Testis (tissue), 3 donors: ENCODE results near the gene TIGIT. TPM values are rescaled to one million over a fixed set of nuclear protein-coding genes. Genes with fewer than 3 reads are reported as not detected.

Experiments
- DNase-seq: peaks from one replicate; pipeline ENCODE4 v3.0.0-alpha.2; 2019
- H3K27ac ChIP-seq, 2 donors: fragments of 200-600 bp; sonication (generic); one replicate each; pipeline ENCODE4 v1.5.1; 2019
- H3K27me3 ChIP-seq: fragments of 200-600 bp; sonication (generic); one replicate; pipeline ENCODE4 v1.5.1; 2019
- H3K36me3 ChIP-seq: fragments of 200-600 bp; sonication (generic); one replicate; pipeline ENCODE4 v1.5.1; 2017; ENCODE audit warnings: low read depth; ENCODE audit errors: missing control alignments
- H3K4me1 ChIP-seq: fragments of 200-600 bp; sonication (generic); one replicate; pipeline ENCODE4 v1.5.1; 2019
- H3K4me3 ChIP-seq, 2 donors: fragments of 200-600 bp; sonication (generic); one replicate each; pipeline ENCODE4 v1.5.1; 2017 to 2019
- H3K9me3 ChIP-seq: fragments of 200-600 bp; sonication (generic); one replicate; pipeline ENCODE4 v1.5.1; 2017
- POLR2A ChIP-seq: fragments of 450-650 bp; IDR thresholded peaks from one replicate; pipeline ENCODE4 v1.6.1; 2017; ENCODE audit warnings: antibody characterized with exemption, mild to moderate bottlenecking, moderate library complexity
- WGBS, 2 donors: methylation state at CpG; one replicate each; pipeline ENCODE4 v1.1.5; 2018; 5-methylcytosine and 5-hydroxymethylcytosine counted together
- intact Hi-C: fragments of 100-400 bp; cut with DNase I; formaldehyde crosslinking; loops from one replicate; pipeline ENCODE4 v1.15.1; 2023; ENCODE audit warnings: low total_unique reads
- polyA plus RNA-seq: library from polyadenylated mRNA; stranded (reverse); fragments of 350-450 nt; fragmentation: Illumina TruSeq; extraction: RNeasy Lipid Tissue Mini Kit (QIAGEN cat#74804); gene quantifications from one replicate; pipeline ENCODE4 v1.2.3, GENCODE V29; 2014; ENCODE audit warnings: low read depth, low replicate concordance; ENCODE audit not compliant: insufficient read depth
- total RNA-seq, 2 donors: library from RNA; depleted of rRNA; stranded (reverse); fragments of >200 nt; gene quantifications; one replicate each; pipeline ENCODE4 v1.2.3, GENCODE V29; 2016
- TF ChIP-seq, protein P1 (sequence below), 3 experiments: fragments of 450-650 bp in 2 of 3; fragments of 200-600 bp in 1 of 3; sonication (generic) in 1 of 3; IDR thresholded peaks; one replicate each; pipeline ENCODE4 v1.5.1; 2016 to 2019; ENCODE audit warnings: antibody characterized with exemption in 3 of 3, mild to moderate bottlenecking in 2 of 3, moderate library complexity in 1 of 3

TIGIT gene
- total and polyA plus RNA-seq, 3 donors from 2014 or later = 0.50 to 1.4 (median 1.2) TPM

DNA sequence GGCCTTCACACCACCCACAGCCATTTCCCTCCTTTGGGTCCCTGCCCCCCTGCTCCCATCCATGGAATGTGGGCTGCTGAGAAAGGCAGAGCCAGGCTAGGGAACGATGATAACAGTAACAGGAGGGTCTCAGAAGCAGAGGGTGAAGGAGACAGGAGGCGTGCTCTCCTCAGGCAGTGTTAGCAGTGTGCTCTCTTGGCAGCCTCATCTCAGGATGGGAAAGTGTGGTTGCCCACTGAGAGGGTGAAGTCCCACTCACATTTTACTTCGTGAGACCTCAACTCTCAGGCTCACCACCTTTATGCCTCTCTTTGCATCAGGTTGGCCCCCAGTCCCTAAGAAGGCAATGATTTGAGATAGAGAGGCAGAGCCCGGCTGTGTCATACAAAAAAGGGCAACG, 24.5 kb downstream of the TIGIT start:
- no peaks in the 10 kb centered on the region for H3K27me3 ChIP-seq
- no peak for TF ChIP-seq POLR2A
- TF ChIP-seq, protein P1, sequence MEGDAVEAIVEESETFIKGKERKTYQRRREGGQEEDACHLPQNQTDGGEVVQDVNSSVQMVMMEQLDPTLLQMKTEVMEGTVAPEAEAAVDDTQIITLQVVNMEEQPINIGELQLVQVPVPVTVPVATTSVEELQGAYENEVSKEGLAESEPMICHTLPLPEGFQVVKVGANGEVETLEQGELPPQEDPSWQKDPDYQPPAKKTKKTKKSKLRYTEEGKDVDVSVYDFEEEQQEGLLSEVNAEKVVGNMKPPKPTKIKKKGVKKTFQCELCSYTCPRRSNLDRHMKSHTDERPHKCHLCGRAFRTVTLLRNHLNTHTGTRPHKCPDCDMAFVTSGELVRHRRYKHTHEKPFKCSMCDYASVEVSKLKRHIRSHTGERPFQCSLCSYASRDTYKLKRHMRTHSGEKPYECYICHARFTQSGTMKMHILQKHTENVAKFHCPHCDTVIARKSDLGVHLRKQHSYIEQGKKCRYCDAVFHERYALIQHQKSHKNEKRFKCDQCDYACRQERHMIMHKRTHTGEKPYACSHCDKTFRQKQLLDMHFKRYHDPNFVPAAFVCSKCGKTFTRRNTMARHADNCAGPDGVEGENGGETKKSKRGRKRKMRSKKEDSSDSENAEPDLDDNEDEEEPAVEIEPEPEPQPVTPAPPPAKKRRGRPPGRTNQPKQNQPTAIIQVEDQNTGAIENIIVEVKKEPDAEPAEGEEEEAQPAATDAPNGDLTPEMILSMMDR (IDR thresholded peaks at IDR 0.05) = no peak
- no peak for DNase-seq
- no peaks in the 10 kb centered on the region for H3K36me3 ChIP-seq
- WGBS, 2 donors = 93 to 94% methylated on average over 5 of the region's 5 CpGs
- H3K27ac ChIP-seq = no peak overlapping the region
- no peaks in the 10 kb centered on the region for H3K4me1 ChIP-seq
- intact Hi-C loops = no loop called here
- H3K9me3 ChIP-seq = no peaks in the 10 kb centered on the region
- no peak overlapping the region for H3K4me3 ChIP-seq

DNA sequence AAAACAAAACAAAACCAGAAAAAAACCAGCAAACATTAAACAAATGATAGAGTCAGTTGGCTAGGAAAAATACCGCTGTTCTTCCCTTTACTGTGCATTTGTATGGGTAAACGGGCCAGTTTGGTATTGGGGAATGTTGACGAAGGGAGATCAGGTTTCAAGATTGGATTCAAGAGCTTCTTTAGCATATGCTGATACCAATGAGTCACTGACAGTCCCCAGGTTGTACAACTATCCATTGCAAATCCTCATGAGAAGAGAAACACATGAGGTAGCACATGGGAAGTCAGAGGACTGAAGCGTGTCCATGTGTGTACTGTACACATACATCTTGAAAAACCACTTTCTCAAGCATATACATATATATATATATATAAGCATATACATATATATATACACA, 25.6 kb downstream of the TIGIT start:
- intact Hi-C loops = no loop called here
- no peaks in the 10 kb centered on the region for H3K4me1 ChIP-seq
- no peak for TF ChIP-seq POLR2A
- TF ChIP-seq, protein P1 (IDR thresholded peaks at IDR 0.05) = no peak
- no peaks in the 10 kb centered on the region for H3K9me3 ChIP-seq
- no peaks in the 10 kb centered on the region for H3K36me3 ChIP-seq
- no peak for DNase-seq
- no peak overlapping the region for H3K27ac ChIP-seq
- H3K4me3 ChIP-seq = no peak overlapping the region
- 85 to 88% methylated on average over 4 of the region's 4 CpGs for WGBS, 2 donors
- no peaks in the 10 kb centered on the region for H3K27me3 ChIP-seq

DNA sequence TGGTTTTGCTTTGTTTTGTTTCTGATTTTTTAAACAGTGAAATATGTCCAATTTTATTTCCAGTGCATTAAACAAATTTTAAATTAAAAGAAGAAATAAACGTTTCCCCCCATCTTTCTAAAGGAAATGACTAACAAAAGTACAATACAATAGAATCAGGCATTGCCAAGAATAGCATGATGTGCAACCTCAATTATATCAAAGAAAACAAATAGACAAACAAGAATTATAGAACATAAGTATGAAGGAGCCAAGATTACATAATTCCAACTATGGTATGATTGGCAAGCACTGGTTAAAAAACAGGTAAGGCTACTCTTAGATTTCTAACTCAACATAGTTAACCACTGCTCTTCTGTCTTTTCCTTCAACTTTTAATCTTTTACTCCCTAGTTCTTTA, 26.4 kb downstream of the TIGIT start:
- Histone ChIP-seq H3K9me3 (no peaks in the 10 kb centered on the region), H3K4me3 (no peak overlapping the region), H3K36me3 (no peaks in the 10 kb centered on the region), H3K27me3 (no peaks in the 10 kb centered on the region), H3K4me1 (no peaks in the 10 kb centered on the region), H3K27ac (no peak overlapping the region)
- intact Hi-C loops = no loop called here
- TF ChIP-seq, protein P1 (IDR thresholded peaks at IDR 0.05) = no peak
- no peak for TF ChIP-seq POLR2A
- DNase-seq = no peak
- 73 to 78% methylated on average over 1 of the region's 1 CpG for WGBS, 2 donors

DNA sequence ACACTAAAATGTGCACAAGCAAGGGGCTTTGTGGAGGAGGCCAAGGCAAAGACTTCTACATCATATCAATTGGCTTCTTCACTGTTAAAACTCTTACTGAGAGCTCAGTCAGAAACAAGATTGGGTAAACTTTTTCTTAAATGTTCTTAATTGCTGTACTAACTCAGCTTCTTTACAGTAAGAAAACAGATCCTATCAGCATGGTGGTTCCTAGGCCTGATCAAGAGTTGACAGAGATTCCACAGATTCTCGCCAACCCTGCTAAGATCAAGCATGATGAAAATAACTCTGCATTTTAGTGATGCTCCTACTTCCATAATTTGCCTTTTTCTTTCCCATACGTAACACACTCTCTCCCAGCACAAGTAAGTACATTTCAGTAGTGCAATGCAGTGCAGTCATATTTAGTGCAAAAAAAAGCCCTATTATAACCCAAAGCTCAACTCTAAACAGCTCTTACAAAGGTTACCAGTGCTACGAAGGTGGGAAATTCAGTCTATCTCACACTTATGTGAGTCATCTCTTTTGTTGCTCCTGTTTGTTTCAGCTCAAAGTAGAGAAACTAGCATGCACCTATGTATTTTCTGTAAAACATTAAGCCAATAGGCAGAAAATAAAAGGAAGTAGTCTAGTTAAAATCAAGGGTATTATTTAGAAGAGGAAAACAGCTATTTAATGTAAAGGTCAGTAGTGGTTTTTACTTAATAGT, 29.9 kb downstream of the TIGIT start:
- intact Hi-C loops = no loop called here
- DNase-seq = no peak
- Histone ChIP-seq H3K4me1 (no peaks in the 10 kb centered on the region), H3K9me3 (no peaks in the 10 kb centered on the region), H3K27ac (no peak overlapping the region), H3K4me3 (no peak overlapping the region), H3K27me3 (no peaks in the 10 kb centered on the region), H3K36me3 (no peaks in the 10 kb centered on the region)
- no peak for TF ChIP-seq POLR2A
- TF ChIP-seq, protein P1 (IDR thresholded peaks at IDR 0.05) = no peak
- WGBS, 2 donors = 87 to 93% methylated on average over 3 of the region's 3 CpGs

DNA sequence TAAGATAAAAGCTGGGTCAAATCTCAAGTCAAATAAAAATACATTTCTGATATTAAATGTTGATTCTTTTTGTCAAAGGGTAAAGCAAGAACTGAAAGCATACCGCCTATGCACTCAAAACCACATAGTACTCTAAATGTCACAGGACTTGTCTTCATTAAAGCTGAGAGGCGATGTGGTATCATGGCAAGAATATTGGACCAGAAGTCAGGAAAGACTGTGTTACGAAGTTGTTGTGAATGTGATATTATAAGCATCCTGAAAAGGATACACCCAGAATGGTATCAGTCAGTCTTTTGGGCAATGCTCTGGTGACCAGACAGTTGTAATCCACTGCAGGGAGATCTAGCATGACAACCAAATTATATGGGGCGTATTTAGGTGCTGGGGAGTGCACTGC, 33.8 kb downstream of the TIGIT start:
- Histone ChIP-seq H3K27ac (no peak overlapping the region), H3K4me1 (no peaks in the 10 kb centered on the region), H3K4me3 (no peak overlapping the region), H3K27me3 (no peaks in the 10 kb centered on the region), H3K9me3 (no peaks in the 10 kb centered on the region), H3K36me3 (no peaks in the 10 kb centered on the region)
- TF ChIP-seq, protein P1 (IDR thresholded peaks at IDR 0.05) = no peak
- no peak for TF ChIP-seq POLR2A
- no peak for DNase-seq
- intact Hi-C loops = no loop called here
- WGBS, 2 donors = 93 to 98% methylated on average over 4 of the region's 4 CpGs
